Ishikawa (cell line): ENCODE measurements around the gene DHRS13.

Experiments
- CEBPB ChIP-seq: IDR thresholded peaks from 2 replicates; pipeline ENCODE4 v1.6.1; 2012
- CREB1 ChIP-seq: IDR thresholded peaks from 2 replicates; pipeline ENCODE4 v1.6.1; 2012; ENCODE audit warnings: low read depth
- EGR1 ChIP-seq: IDR thresholded peaks from 2 replicates; pipeline ENCODE4 v1.6.1; 2012
- EP300 ChIP-seq: IDR thresholded peaks from 2 replicates; pipeline ENCODE4 v1.6.1; 2012; ENCODE audit warnings: borderline replicate concordance
- FOXM1 ChIP-seq: IDR thresholded peaks from 2 replicates; pipeline ENCODE4 v1.6.1; 2012; ENCODE audit warnings: low read depth, borderline replicate concordance
- MAX ChIP-seq: IDR thresholded peaks from 2 replicates; pipeline ENCODE4 v1.6.1; 2012
- NFIC ChIP-seq: IDR thresholded peaks from 2 replicates; pipeline ENCODE4 v1.6.1; 2012
- RAD21 ChIP-seq: IDR thresholded peaks from 2 replicates; pipeline ENCODE4 v1.6.1; 2012; ENCODE audit warnings: low read depth
- TAF1 ChIP-seq: IDR thresholded peaks from 2 replicates; pipeline ENCODE4 v1.6.1; 2012; ENCODE audit warnings: low read depth, mild to moderate bottlenecking
- TCF12 ChIP-seq: IDR thresholded peaks from 2 replicates; pipeline ENCODE4 v1.6.1; 2012; ENCODE audit warnings: low read depth
- TEAD4 ChIP-seq: IDR thresholded peaks from 2 replicates; pipeline ENCODE4 v1.6.1; 2012
- YY1 ChIP-seq: IDR thresholded peaks from 2 replicates; pipeline ENCODE4 v1.6.1; 2012; ENCODE audit warnings: low read depth
- ZBTB7A ChIP-seq: IDR thresholded peaks from 2 replicates; pipeline ENCODE4 v1.6.1; 2012; ENCODE audit warnings: low read depth
- TF ChIP-seq, protein P1 (sequence below): IDR thresholded peaks from 2 replicates; pipeline ENCODE4 v1.6.1; 2012; ENCODE audit warnings: low read depth, mild to moderate bottlenecking
- TF ChIP-seq, protein P2 (sequence below): IDR thresholded peaks from 2 replicates; pipeline ENCODE4 v1.6.1; 2012

DHRS13 gene

DNA sequence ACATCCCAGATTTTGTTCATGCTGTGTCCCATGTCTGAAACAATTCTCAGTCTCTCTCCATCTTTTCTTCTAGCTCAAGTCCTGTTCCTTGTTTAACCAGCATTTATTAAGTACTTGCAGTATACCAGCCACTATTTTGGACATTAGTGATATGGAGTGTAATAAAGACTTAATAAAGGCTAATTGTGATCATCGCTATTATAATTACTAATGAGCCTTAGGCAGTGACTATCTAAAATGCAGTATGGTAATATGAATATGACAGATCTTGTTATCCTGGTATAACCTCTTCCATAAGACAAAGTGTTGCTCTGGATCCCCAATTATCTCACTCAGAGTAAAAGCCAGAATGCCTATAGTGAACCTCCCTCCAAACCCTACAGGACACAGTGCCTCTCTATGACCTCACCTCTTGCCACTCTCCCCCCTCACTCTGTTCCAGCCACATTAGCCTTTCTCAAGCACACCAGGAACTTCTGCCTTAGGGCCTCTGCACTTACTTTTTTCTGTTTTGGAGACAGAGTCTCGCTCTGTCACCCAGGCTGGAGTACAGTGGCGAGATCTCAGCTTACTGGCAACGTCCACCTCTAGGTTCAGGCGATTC is 3.6 kb downstream of the DHRS13 start:
- TF ChIP-seq, protein P1, sequence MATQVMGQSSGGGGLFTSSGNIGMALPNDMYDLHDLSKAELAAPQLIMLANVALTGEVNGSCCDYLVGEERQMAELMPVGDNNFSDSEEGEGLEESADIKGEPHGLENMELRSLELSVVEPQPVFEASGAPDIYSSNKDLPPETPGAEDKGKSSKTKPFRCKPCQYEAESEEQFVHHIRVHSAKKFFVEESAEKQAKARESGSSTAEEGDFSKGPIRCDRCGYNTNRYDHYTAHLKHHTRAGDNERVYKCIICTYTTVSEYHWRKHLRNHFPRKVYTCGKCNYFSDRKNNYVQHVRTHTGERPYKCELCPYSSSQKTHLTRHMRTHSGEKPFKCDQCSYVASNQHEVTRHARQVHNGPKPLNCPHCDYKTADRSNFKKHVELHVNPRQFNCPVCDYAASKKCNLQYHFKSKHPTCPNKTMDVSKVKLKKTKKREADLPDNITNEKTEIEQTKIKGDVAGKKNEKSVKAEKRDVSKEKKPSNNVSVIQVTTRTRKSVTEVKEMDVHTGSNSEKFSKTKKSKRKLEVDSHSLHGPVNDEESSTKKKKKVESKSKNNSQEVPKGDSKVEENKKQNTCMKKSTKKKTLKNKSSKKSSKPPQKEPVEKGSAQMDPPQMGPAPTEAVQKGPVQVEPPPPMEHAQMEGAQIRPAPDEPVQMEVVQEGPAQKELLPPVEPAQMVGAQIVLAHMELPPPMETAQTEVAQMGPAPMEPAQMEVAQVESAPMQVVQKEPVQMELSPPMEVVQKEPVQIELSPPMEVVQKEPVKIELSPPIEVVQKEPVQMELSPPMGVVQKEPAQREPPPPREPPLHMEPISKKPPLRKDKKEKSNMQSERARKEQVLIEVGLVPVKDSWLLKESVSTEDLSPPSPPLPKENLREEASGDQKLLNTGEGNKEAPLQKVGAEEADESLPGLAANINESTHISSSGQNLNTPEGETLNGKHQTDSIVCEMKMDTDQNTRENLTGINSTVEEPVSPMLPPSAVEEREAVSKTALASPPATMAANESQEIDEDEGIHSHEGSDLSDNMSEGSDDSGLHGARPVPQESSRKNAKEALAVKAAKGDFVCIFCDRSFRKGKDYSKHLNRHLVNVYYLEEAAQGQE = no peak
- TF ChIP-seq EP300 = no peak
- TF ChIP-seq CREB1 = no peak
- no peak for TF ChIP-seq ZBTB7A
- no peak for TF ChIP-seq FOXM1
- TF ChIP-seq TAF1 = no peak
- no peak for TF ChIP-seq TCF12
- no peak for TF ChIP-seq TEAD4
- no peak for TF ChIP-seq YY1

GRCh38 chr17:28898527-28898955 is 4.3 kb downstream of the DHRS13 start:
- TF ChIP-seq, protein P1 = no peak
- TF ChIP-seq RAD21 (no peak), EP300 (no peak), EGR1 (no peak), ZBTB7A (no peak), NFIC (no peak), YY1 (no peak), MAX (no peak), TEAD4 (no peak), CREB1 (no peak), TAF1 (no peak), FOXM1 (no peak), TCF12 (no peak), CEBPB (no peak)
- TF ChIP-seq, protein P2, sequence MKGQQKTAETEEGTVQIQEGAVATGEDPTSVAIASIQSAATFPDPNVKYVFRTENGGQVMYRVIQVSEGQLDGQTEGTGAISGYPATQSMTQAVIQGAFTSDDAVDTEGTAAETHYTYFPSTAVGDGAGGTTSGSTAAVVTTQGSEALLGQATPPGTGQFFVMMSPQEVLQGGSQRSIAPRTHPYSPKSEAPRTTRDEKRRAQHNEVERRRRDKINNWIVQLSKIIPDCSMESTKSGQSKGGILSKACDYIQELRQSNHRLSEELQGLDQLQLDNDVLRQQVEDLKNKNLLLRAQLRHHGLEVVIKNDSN = no peak

GRCh38 chr17:28897769-28898526 is 4.9 kb downstream of the DHRS13 start:
- no peak for TF ChIP-seq TCF12

- TF ChIP-seq TEAD4 (peak; percentile 10; the same call in 1 of the 2 replicates), EP300 (peak; percentile 39; the same call in 1 of the 2 replicates), FOXM1 (no peak), CREB1 (no peak), EGR1 (peak; percentile 40), YY1 (no peak; the same call in 1 of the 2 replicates), CEBPB (no peak), RAD21 (no peak), TCF12 (no peak; the same call in 1 of the 2 replicates), ZBTB7A (peak; percentile 86; the same call in 1 of the 2 replicates), MAX (no peak; the same call in 1 of the 2 replicates), TAF1 (peak; percentile 53; the same call in 1 of the 2 replicates), NFIC (peak; percentile 85)
- TF ChIP-seq, protein P1 = no peak
- TF ChIP-seq, protein P2 = no peak
Measured at GRCh38 chr17:28896884-28897768, 5.8 kb downstream of the DHRS13 start, which contains the start of gene FLOT2. Gene FLOT2 (minus strand): TSS chr17:28897733. CDS start chr17:28897574, 159 bp downstream.
